ENCODE results near the gene CNGB1. TPM values are rescaled to one million over a fixed set of nuclear protein-coding genes. Genes with fewer than 3 reads are reported as not detected.
A peak's percentile ranks its signal among the peaks of the same experiment; 100 is the strongest.
"Not testable (repeated sequence)": the region's sequence is repeated elsewhere in the genome, so short reads cannot be mapped to it uniquely, and the experiment has no call there.

The CNGB1 gene
- total and polyA plus RNA-seq, 7 experiments from 2014 or later = not detected

DNA sequence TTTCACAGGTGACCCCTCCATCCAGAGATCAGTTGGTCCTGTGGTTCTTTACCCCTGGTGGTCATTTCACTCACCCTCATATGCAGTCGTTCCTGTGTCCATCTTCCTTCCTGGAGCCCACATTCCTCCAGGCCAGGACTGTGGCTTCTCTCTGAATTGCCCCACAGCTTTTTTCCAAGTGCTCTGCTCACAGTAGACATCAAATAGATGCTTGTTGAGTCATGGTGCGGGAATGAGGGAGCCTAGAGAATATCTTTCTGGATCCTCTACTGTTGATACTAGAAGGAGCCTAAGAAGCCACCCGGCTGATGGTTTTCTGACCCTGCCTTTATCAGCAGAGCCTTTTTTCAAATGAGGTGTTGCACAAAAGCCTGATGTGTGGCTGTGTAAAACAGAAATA is 40.7 kb upstream of the CNGB1 start:
- no peaks in the 10 kb centered on the region for H3K27me3 Mint-ChIP-seq
- H3K4me1 ChIP-seq (ENCODE audit: control insufficient read depth in 2 of 2, insufficient read depth in 2 of 2, low read length in 2 of 2) = no peaks in the 10 kb centered on the region

DNA sequence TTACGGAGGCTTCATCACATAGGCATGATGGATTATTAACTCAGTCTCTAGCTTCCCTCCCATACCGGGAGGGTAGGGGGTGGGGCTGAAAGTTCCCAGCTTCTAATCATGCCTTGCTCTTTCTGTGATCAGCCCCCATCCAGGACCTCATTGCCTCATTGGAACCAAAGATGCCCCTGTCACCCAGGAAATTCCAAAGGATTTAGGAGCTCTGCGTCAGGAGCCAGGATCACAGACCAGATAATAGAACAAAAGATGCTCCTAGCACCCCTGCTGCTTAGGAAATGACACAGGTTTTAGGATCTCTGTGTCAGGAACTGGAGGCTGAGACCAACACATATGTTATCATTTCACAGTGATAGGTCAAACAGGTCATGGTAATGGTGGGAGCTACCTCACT is 40.0 kb upstream of the CNGB1 start:
- intact Hi-C loops (cut with micrococcal nuclease) = no loop called here
- peaks cover 6 to 42% (median 22%) of the 10 kb centered on the region in 3 experiments for H3K36me3 ChIP-seq (ENCODE audit: control insufficient read depth in 2 of 3, insufficient read depth in 3 of 3, low read length in 3 of 3)
- DNase-seq = no peak

More for the DNA sequence above, 40.7 kb upstream of the CNGB1 start:
- Histone ChIP-seq H3K9me3 (ENCODE audit: control insufficient read depth in 2 of 3, low read length in 3 of 3) (no peaks in the 10 kb centered on the region), H3K4me3 (ENCODE audit: low read length) (no peak overlapping the region), H3K27ac (ENCODE audit: low read depth, low read length) (no peak overlapping the region), H3K27me3 (ENCODE audit: control insufficient read depth in 2 of 2, insufficient read depth in 2 of 2, low read length in 2 of 2) (no peaks in the 10 kb centered on the region), H3K36me3 (ENCODE audit: control insufficient read depth in 2 of 3, insufficient read depth in 3 of 3, low read length in 3 of 3) (peaks cover 4 to 48% (median 22%) of the 10 kb centered on the region in 3 experiments)
- POLR2A ChIA-PET = no interaction called here
- intact Hi-C loops (cut with micrococcal nuclease) = no loop called here
- H3K9me3 Mint-ChIP-seq = no peaks in the 10 kb centered on the region
- no peak overlapping the region for H3K4me3 Mint-ChIP-seq
- no peak for ATAC-seq
- CTCF ChIA-PET = no interaction called here
- DNase-seq = no peak
- H3K27ac Mint-ChIP-seq = no peak overlapping the region
- peaks cover 5 to 26% (median 13%) of the 10 kb centered on the region in 5 donors for H3K36me3 Mint-ChIP-seq
- peaks cover 0 to 6% (median 0%) of the 10 kb centered on the region in 7 donors for H3K4me1 Mint-ChIP-seq

DNA sequence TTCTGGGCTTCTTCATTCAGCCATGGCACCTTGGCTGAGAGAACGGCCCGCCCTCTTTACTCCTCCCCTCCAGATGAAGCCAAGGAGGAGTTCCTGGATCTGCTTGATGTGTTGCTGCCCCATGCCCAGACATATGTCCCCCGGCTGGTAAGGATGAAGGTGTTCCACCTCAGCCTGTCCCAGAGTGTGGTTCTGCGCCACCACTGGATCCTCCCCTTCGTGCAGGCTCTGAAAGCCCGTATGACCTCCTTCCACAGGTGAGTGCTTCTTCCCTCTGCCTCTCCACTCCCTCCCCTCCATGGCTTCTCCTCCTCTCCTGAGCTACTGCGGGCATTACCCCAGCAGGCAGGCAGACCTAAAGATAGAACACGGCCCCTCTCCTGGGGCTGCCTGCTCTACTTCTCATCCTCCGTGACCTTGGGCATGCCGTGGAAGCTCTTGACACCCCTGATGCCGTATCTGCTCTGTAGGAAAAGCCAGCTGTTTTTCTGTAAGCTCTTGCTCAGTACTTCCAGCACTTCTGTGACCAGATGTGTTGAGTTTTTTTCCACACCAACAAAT is 39.0 kb upstream of the CNGB1 start:
- H3K4me1 Mint-ChIP-seq = peaks cover 3 to 13% (median 5%) of the 10 kb centered on the region in 7 donors
- H3K36me3 Mint-ChIP-seq = peaks cover 5 to 32% (median 18%) of the 10 kb centered on the region in 5 donors
- DNase-seq = no peak
- H3K4me3 Mint-ChIP-seq = no peak overlapping the region
- H3K9me3 Mint-ChIP-seq = no peaks in the 10 kb centered on the region
- H3K27me3 ChIP-seq (ENCODE audit: control insufficient read depth in 2 of 2, insufficient read depth in 2 of 2, low read length in 2 of 2) = no peaks in the 10 kb centered on the region
- H3K36me3 ChIP-seq (ENCODE audit: control insufficient read depth in 2 of 3, insufficient read depth in 3 of 3, low read length in 3 of 3) = peaks cover 6 to 36% (median 22%) of the 10 kb centered on the region in 3 experiments
- no peaks in the 10 kb centered on the region for H3K27me3 Mint-ChIP-seq
- no peak overlapping the region for H3K27ac Mint-ChIP-seq
- ATAC-seq = no peak
- CTCF ChIA-PET = interaction anchor here (0.7 to 1.3 kb wide), 3 partner anchors 9 to 280 kb away, joined by 4 to 5 read pairs (median 4); partner anchors contain the start of gene USB1
- H3K27ac ChIP-seq (ENCODE audit: low read depth, low read length) = no peak overlapping the region
- no peak overlapping the region for H3K4me3 ChIP-seq (ENCODE audit: low read length)
- POLR2A ChIA-PET = interaction anchor here (0.9 to 1.0 kb wide), 2 partner anchors 16 to 111 kb away, joined by 3 read pairs; no protein-coding TSS in a partner anchor
- intact Hi-C loops (cut with micrococcal nuclease) = loop anchor here in 1 of 2 donors (10.0 kb wide), 1 partner anchor 705 kb away; no protein-coding TSS in a partner anchor
- no peaks in the 10 kb centered on the region for H3K9me3 ChIP-seq (ENCODE audit: control insufficient read depth in 2 of 3, low read length in 3 of 3)
- H3K4me1 ChIP-seq (ENCODE audit: control insufficient read depth in 2 of 2, insufficient read depth in 2 of 2, low read length in 2 of 2) = no peaks in the 10 kb centered on the region

More for the DNA sequence above, 40.0 kb upstream of the CNGB1 start:
- Mint-ChIP-seq H3K4me1 (peaks cover 0 to 6% (median 0%) of the 10 kb centered on the region in 7 donors), H3K27ac (no peak overlapping the region), H3K36me3 (peaks cover 5 to 30% (median 18%) of the 10 kb centered on the region in 5 donors), H3K4me3 (no peak overlapping the region), H3K9me3 (no peaks in the 10 kb centered on the region), H3K27me3 (no peaks in the 10 kb centered on the region)
- Histone ChIP-seq H3K4me3 (ENCODE audit: low read length) (no peak overlapping the region), H3K4me1 (ENCODE audit: control insufficient read depth in 2 of 2, insufficient read depth in 2 of 2, low read length in 2 of 2) (no peaks in the 10 kb centered on the region), H3K9me3 (ENCODE audit: control insufficient read depth in 2 of 3, low read length in 3 of 3) (no peaks in the 10 kb centered on the region), H3K27ac (ENCODE audit: low read depth, low read length) (no peak overlapping the region), H3K27me3 (ENCODE audit: control insufficient read depth in 2 of 2, insufficient read depth in 2 of 2, low read length in 2 of 2) (no peaks in the 10 kb centered on the region)
- ATAC-seq = no peak
- POLR2A ChIA-PET = no interaction called here
- CTCF ChIA-PET = interaction anchor here (0.9 to 1.3 kb wide), 3 partner anchors 10 to 104 kb away, joined by 3 to 5 read pairs (median 4); partner anchors contain the start of gene USB1

DNA sequence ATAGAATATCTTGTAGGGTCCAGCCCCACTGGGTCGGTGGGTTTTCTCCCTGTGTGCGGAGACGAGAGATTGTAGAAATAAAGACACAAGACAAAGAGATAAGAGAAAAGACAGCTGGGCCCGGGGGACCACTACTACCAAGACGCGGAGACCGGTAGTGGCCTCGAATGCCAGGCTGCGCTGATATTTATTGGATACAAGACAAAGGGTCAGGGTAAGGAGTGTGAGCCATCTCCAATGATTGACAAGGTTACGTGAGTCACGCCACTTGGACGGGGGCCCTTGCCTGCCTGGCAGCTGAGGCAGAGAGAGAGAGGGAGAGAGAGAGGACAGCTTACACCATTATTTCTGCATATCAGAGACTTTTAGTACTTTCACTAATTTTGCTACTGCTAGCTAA is 33.8 kb upstream of the CNGB1 start:
- intact Hi-C loops (cut with micrococcal nuclease) = loop anchor here (1.0 to 10.0 kb wide), 8 partner anchors 105 to 1552 kb away; partner anchors contain the start of genes CSNK2A2 (in 1 of the 2), NUDT21 (in 1 of the 2) and OGFOD1 (in 1 of the 2)
- POLR2A ChIA-PET; H3K36me3 ChIP-seq (ENCODE audit: control insufficient read depth in 2 of 3, insufficient read depth in 3 of 3, low read length in 3 of 3); H3K9me3 ChIP-seq (ENCODE audit: control insufficient read depth in 2 of 3, low read length in 3 of 3); H3K27me3 ChIP-seq (ENCODE audit: control insufficient read depth in 2 of 2, insufficient read depth in 2 of 2, low read length in 2 of 2); ATAC-seq; H3K9me3 Mint-ChIP-seq; DNase-seq; H3K27me3 Mint-ChIP-seq; H3K4me3 ChIP-seq (ENCODE audit: low read length); H3K27ac ChIP-seq (ENCODE audit: low read depth, low read length); H3K4me1 ChIP-seq (ENCODE audit: control insufficient read depth in 2 of 2, insufficient read depth in 2 of 2, low read length in 2 of 2); H3K27ac Mint-ChIP-seq: not testable (repeated sequence)
- peak overlapping the region in 1 of 10 donors; percentile 11 for H3K4me3 Mint-ChIP-seq
- H3K36me3 Mint-ChIP-seq = peaks cover 0 to 20% (median 6%) of the 10 kb centered on the region in 5 donors
- CTCF ChIA-PET = interaction anchor here (0.8 to 1.4 kb wide), 3 partner anchors 78 to 121 kb away, joined by 3 to 5 read pairs (median 3); no protein-coding TSS in a partner anchor
- H3K4me1 Mint-ChIP-seq = peaks cover 19 to 49% (median 36%) of the 10 kb centered on the region in 7 donors

DNA sequence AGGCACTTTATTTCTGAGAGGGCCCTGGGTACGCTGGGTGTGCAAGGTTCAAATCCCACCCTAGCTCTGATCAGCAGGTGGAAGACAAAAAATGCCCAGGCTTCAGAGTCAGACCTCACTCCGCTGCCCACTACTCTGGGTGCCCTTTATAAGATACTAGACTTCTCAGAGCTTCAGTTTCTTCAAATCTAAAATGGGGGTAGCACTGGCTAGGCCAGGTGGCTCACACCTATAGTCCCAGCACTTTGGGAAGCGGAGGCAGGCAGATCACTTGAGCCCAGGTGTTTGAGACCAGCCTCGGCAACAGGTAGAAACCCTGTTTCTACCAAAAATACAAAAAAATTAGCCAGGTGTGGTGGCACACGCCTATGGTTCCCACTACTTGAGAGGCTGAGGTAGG is 32.0 kb upstream of the CNGB1 start:
- H3K27ac Mint-ChIP-seq = no peak overlapping the region
- H3K4me1 Mint-ChIP-seq = peaks cover 34 to 65% (median 51%) of the 10 kb centered on the region in 7 donors
- peaks cover 0 to 18% (median 6%) of the 10 kb centered on the region in 5 donors for H3K36me3 Mint-ChIP-seq

DNA sequence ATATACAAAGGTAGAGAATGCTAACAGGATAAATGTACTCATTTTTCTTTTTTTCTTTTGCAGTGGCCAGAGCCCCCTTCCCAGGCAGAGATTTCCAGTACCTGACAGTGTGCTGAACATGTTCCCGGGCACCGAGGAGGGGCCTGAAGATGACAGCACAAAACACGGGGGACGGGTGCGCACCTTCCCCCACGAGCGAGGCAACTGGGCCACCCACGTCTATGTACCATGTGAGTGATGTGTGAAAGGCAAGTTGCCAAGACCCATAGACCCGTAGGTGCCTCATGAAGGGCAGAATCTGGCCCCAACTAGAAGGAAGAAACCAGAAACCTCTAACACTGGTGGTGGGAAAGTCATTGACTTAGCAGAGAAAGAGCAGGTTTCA is 31.5 kb upstream of the CNGB1 start:
- ChIA-PET CTCF (interaction anchor here (0.7 to 6.6 kb wide), 3 partner anchors 96 to 102 kb away, joined by 3 to 43 read pairs (median 5); no protein-coding TSS in a partner anchor), POLR2A (no interaction called here)
- Mint-ChIP-seq H3K27ac (peak overlapping the region in 2 of 9 donors; percentile 28 to 32), H3K27me3 (no peaks in the 10 kb centered on the region), H3K4me1 (peaks cover 36 to 70% (median 56%) of the 10 kb centered on the region in 7 donors), H3K9me3 (no peaks in the 10 kb centered on the region), H3K4me3 (peak overlapping the region; percentile 3 to 92 (median 46)), H3K36me3 (peaks cover 0 to 19% (median 6%) of the 10 kb centered on the region in 5 donors)
- peak overlapping the region; percentile 85 for H3K27ac ChIP-seq (ENCODE audit: low read depth, low read length)
- H3K9me3 ChIP-seq (ENCODE audit: control insufficient read depth in 2 of 3, low read length in 3 of 3) = no peaks in the 10 kb centered on the region
- H3K4me3 ChIP-seq (ENCODE audit: low read length) = no peak overlapping the region
- H3K4me1 ChIP-seq (ENCODE audit: control insufficient read depth in 2 of 2, insufficient read depth in 2 of 2, low read length in 2 of 2) = peaks cover 24 to 27% of the 10 kb centered on the region in 2 donors
- no peak for DNase-seq
- no peaks in the 10 kb centered on the region for H3K27me3 ChIP-seq (ENCODE audit: control insufficient read depth in 2 of 2, insufficient read depth in 2 of 2, low read length in 2 of 2)
- intact Hi-C loops (cut with micrococcal nuclease) = loop anchor here (5.0 to 10.0 kb wide), 5 partner anchors 195 to 1550 kb away; partner anchors contain the start of genes CSNK2A2 (in 1 of the 2), NUDT21 (in 1 of the 2) and OGFOD1 (in 1 of the 2)
- no peak for ATAC-seq
- H3K36me3 ChIP-seq (ENCODE audit: control insufficient read depth in 2 of 3, insufficient read depth in 3 of 3, low read length in 3 of 3) = peaks cover 0 to 12% (median 3%) of the 10 kb centered on the region in 3 experiments

More for the DNA sequence above, 32.0 kb upstream of the CNGB1 start:
- Histone ChIP-seq H3K9me3 (ENCODE audit: control insufficient read depth in 2 of 3, low read length in 3 of 3) (no peaks in the 10 kb centered on the region), H3K27me3 (ENCODE audit: control insufficient read depth in 2 of 2, insufficient read depth in 2 of 2, low read length in 2 of 2) (no peaks in the 10 kb centered on the region), H3K4me3 (ENCODE audit: low read length) (no peak overlapping the region), H3K27ac (ENCODE audit: low read depth, low read length) (no peak overlapping the region), H3K4me1 (ENCODE audit: control insufficient read depth in 2 of 2, insufficient read depth in 2 of 2, low read length in 2 of 2) (peaks cover 19 to 21% of the 10 kb centered on the region in 2 donors), H3K36me3 (ENCODE audit: control insufficient read depth in 2 of 3, insufficient read depth in 3 of 3, low read length in 3 of 3) (peaks cover 0 to 6% (median 3%) of the 10 kb centered on the region in 3 experiments)
- ATAC-seq (no peak), DNase-seq (no peak)
- no peaks in the 10 kb centered on the region for H3K9me3 Mint-ChIP-seq
- ChIA-PET CTCF (interaction anchor here (0.7 to 6.6 kb wide), 2 partner anchors 96 to 102 kb away, joined by 3 to 43 read pairs; no protein-coding TSS in a partner anchor), POLR2A (no interaction called here)
- H3K4me3 Mint-ChIP-seq = peak overlapping the region in 6 of 10 donors; percentile 8 to 58 (median 25)
- H3K27me3 Mint-ChIP-seq = no peaks in the 10 kb centered on the region
- intact Hi-C loops (cut with micrococcal nuclease) = loop anchor here (5.0 to 10.0 kb wide), 5 partner anchors 194 to 1551 kb away; partner anchors contain the start of genes CSNK2A2 (in 1 of the 2), NUDT21 (in 1 of the 2) and OGFOD1 (in 1 of the 2)

All from naive thymus-derived CD4-positive, alpha-beta T cell (primary cell).